Vagina (tissue), 2 donors: ENCODE data around the gene ZCRB1. TPM values are rescaled to one million over a fixed set of nuclear protein-coding genes. Genes with fewer than 3 reads are reported as not detected.

ENCODE experiments used
- DNase-seq, 2 donors: peaks; one replicate each; pipeline ENCODE4 v3.0.0-alpha.2; 2017; ENCODE audit errors: extremely low spot score in 2 of 2
- H3K27ac ChIP-seq: fragments of 200-600 bp; sonication (generic); one replicate; pipeline ENCODE4 v1.5.1; 2019
- H3K27me3 ChIP-seq: fragments of 200-600 bp; sonication (generic); one replicate; pipeline ENCODE4 v1.5.1; 2019
- H3K36me3 ChIP-seq, 2 donors: fragments of 200-600 bp; sonication (generic); one replicate each; pipeline ENCODE4 v1.5.1; 2017 to 2019
- H3K4me1 ChIP-seq: fragments of 200-600 bp; sonication (generic); one replicate; pipeline ENCODE4 v1.5.1; 2019
- H3K4me3 ChIP-seq, 2 donors: fragments of 200-600 bp; sonication (generic); 1 replicate in 1 of 2; 2 replicates in 1 of 2; pipeline ENCODE4 v1.5.1; 2016 to 2019
- H3K9me3 ChIP-seq: fragments of 200-600 bp; sonication (generic); one replicate; pipeline ENCODE4 v1.5.1; 2019
- POLR2A ChIP-seq, 2 donors: fragments of 450-650 bp; IDR thresholded peaks; one replicate each; pipeline ENCODE4 v1.6.1; 2017; ENCODE audit warnings: antibody characterized with exemption in 2 of 2, mild to moderate bottlenecking in 2 of 2, moderate library complexity in 2 of 2
- POLR2AphosphoS5 ChIP-seq, 2 donors: sonication (generic); formaldehyde crosslinking; IDR thresholded peaks; one replicate each; pipeline ENCODE4 v1.9.0; 2017; ENCODE audit warnings: antibody characterized with exemption in 2 of 2, mild to moderate bottlenecking in 2 of 2, low read depth in 1 of 2; ENCODE audit not compliant: insufficient read depth in 1 of 2
- intact Hi-C: fragments of 100-400 bp; cut with DNase I; formaldehyde crosslinking; loops from one replicate; pipeline ENCODE4 v1.15.1; 2023
- total RNA-seq: library from RNA; depleted of rRNA; stranded (reverse); fragments of >200 nt; gene quantifications from one replicate; pipeline ENCODE4 v1.2.3, GENCODE V29; 2016
- TF ChIP-seq, protein P1 (sequence below), 3 experiments: fragments of 450-650 bp in 2 of 3; fragments of 200-600 bp in 1 of 3; sonication (generic) in 1 of 3; IDR thresholded peaks; one replicate each; pipeline ENCODE4 v1.5.1; 2017 to 2019; ENCODE audit warnings: antibody characterized with exemption in 3 of 3, mild to moderate bottlenecking in 2 of 3, moderate library complexity in 2 of 3

Gene ZCRB1
- total RNA-seq, 1 donor from 2014 or later, result 36.3 TPM

- intact Hi-C loops, result no loop called here
Measured at GRCh38 chr12:42273706-42274105, 52.2 kb downstream of the ZCRB1 start.

GRCh38 chr12:42270596-42270995, 55.3 kb downstream of the ZCRB1 start:
- intact Hi-C loops, result no loop called here

More at GRCh38 chr12:42273706-42274105, 52.2 kb downstream of the ZCRB1 start:
- Histone ChIP-seq H3K4me3 (no peak overlapping the region), H3K4me1 (no peaks in the 10 kb centered on the region), H3K9me3 (no peaks in the 10 kb centered on the region), H3K27me3 (no peaks in the 10 kb centered on the region), H3K27ac (no peak overlapping the region), H3K36me3 (no peaks in the 10 kb centered on the region)
- TF ChIP-seq, protein P1, sequence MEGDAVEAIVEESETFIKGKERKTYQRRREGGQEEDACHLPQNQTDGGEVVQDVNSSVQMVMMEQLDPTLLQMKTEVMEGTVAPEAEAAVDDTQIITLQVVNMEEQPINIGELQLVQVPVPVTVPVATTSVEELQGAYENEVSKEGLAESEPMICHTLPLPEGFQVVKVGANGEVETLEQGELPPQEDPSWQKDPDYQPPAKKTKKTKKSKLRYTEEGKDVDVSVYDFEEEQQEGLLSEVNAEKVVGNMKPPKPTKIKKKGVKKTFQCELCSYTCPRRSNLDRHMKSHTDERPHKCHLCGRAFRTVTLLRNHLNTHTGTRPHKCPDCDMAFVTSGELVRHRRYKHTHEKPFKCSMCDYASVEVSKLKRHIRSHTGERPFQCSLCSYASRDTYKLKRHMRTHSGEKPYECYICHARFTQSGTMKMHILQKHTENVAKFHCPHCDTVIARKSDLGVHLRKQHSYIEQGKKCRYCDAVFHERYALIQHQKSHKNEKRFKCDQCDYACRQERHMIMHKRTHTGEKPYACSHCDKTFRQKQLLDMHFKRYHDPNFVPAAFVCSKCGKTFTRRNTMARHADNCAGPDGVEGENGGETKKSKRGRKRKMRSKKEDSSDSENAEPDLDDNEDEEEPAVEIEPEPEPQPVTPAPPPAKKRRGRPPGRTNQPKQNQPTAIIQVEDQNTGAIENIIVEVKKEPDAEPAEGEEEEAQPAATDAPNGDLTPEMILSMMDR (IDR thresholded peaks at IDR 0.05), result no peak
- TF ChIP-seq POLR2AphosphoS5 (IDR thresholded peaks at IDR 0.05; ENCODE audit: insufficient read depth in 1 of 2, low read depth in 1 of 2), result no peak
- TF ChIP-seq POLR2A (IDR thresholded peaks at IDR 0.05), result no peak
- no peak for DNase-seq

DNA sequence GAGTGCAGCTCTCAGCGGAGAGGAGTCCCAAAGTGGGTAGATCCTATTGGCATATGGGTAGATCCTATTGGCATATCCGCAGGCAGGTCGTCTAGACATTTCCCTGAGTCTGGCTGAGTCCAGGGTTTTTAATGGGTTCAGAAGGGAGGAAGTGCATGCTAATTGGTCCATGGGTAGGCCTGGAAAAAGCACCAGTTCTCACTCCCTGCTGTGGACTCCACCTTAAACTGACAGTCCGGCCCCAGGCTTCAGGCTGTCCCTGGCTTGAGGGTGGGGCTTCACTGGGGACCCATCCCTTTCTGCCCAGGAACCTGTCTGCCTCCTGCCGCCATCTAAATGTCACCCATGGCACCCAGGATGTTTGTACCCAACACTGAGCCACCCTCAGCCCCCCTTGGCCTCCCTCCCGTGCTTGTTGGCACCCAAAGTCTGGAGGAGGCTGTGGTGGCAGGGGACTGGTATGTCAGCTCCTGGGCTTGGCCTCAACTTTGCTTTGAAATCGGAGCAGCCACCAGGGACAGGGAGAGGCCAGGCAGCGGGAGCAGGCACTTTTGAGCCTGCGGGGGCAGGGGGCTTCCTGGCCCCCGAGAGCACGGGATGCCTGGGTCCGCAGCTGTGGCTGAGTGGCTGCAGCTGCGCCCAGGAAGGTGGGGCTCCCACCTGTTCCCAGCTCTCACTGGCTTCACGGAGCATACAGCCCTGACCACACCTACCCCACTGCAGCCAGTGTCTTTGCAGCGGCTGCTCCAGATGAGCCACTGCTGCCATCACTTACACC, 58.3 kb downstream of the ZCRB1 start:
- no peaks in the 10 kb centered on the region for H3K36me3 ChIP-seq
- intact Hi-C loops, result no loop called here
- no peak overlapping the region for H3K27ac ChIP-seq
- no peaks in the 10 kb centered on the region for H3K27me3 ChIP-seq
- no peak overlapping the region for H3K4me3 ChIP-seq
- no peaks in the 10 kb centered on the region for H3K4me1 ChIP-seq
- no peak for DNase-seq
- TF ChIP-seq POLR2AphosphoS5 (IDR thresholded peaks at IDR 0.05; ENCODE audit: insufficient read depth in 1 of 2, low read depth in 1 of 2) (no peak), POLR2A (IDR thresholded peaks at IDR 0.05) (no peak)
- TF ChIP-seq, protein P1 (IDR thresholded peaks at IDR 0.05), result no peak
- no peaks in the 10 kb centered on the region for H3K9me3 ChIP-seq

More at GRCh38 chr12:42270596-42270995, 55.3 kb downstream of the ZCRB1 start:
- TF ChIP-seq, protein P1 (IDR thresholded peaks at IDR 0.05), result no peak
- TF ChIP-seq POLR2AphosphoS5 (IDR thresholded peaks at IDR 0.05; ENCODE audit: insufficient read depth in 1 of 2, low read depth in 1 of 2) (no peak), POLR2A (IDR thresholded peaks at IDR 0.05) (no peak)
- Histone ChIP-seq H3K4me1 (no peaks in the 10 kb centered on the region), H3K4me3 (no peak overlapping the region), H3K9me3 (no peaks in the 10 kb centered on the region), H3K27me3 (no peaks in the 10 kb centered on the region), H3K36me3 (no peaks in the 10 kb centered on the region), H3K27ac (no peak overlapping the region)
- DNase-seq, result no peak

GRCh38 chr12:42266579-42267230, 59.2 kb downstream of the ZCRB1 start:
- Histone ChIP-seq H3K4me1 (no peaks in the 10 kb centered on the region), H3K9me3 (no peaks in the 10 kb centered on the region), H3K27me3 (no peaks in the 10 kb centered on the region), H3K4me3 (no peak overlapping the region), H3K27ac (no peak overlapping the region), H3K36me3 (no peaks in the 10 kb centered on the region)
- TF ChIP-seq POLR2AphosphoS5 (IDR thresholded peaks at IDR 0.05; ENCODE audit: insufficient read depth in 1 of 2, low read depth in 1 of 2) (no peak), POLR2A (IDR thresholded peaks at IDR 0.05) (no peak)
- TF ChIP-seq, protein P1 (IDR thresholded peaks at IDR 0.05), result no peak
- intact Hi-C loops, result no loop called here
- no peak for DNase-seq

- no peaks in the 10 kb centered on the region for H3K27me3 ChIP-seq
- intact Hi-C loops, result no loop called here
- H3K4me1 ChIP-seq, result no peaks in the 10 kb centered on the region
- no peak overlapping the region for H3K4me3 ChIP-seq
- no peak overlapping the region for H3K27ac ChIP-seq
- H3K9me3 ChIP-seq, result no peaks in the 10 kb centered on the region
- no peak for DNase-seq
- no peaks in the 10 kb centered on the region for H3K36me3 ChIP-seq
- TF ChIP-seq POLR2AphosphoS5 (IDR thresholded peaks at IDR 0.05; ENCODE audit: insufficient read depth in 1 of 2, low read depth in 1 of 2) (no peak), POLR2A (IDR thresholded peaks at IDR 0.05) (no peak)
- TF ChIP-seq, protein P1 (IDR thresholded peaks at IDR 0.05), result no peak
Measured at GRCh38 chr12:42262271-42262670, 63.6 kb downstream of the ZCRB1 start.
